Mesothelial cell of epicardium (in vitro differentiated cells): ENCODE results near the gene ASIC2. TPM values are rescaled to one million over a fixed set of nuclear protein-coding genes. Genes with fewer than 3 reads are reported as not detected.
A peak's percentile ranks its signal among the peaks of the same experiment; 100 is the strongest.

Source experiments
- DNase-seq, 2 experiments: peaks; one replicate each; pipeline ENCODE4 v3.0.0; 2021; ENCODE audit warnings: low spot score in 2 of 2; ENCODE audit not compliant: unreplicated experiment in 2 of 2
- H3K27ac Mint-ChIP-seq: 2 replicates; pipeline ENCODE4 v1.8.0; 2021; ENCODE audit warnings: mixed read lengths
- H3K27me3 Mint-ChIP-seq: 2 replicates; pipeline ENCODE4 v1.8.0; 2021; ENCODE audit warnings: low read depth, mixed read lengths
- H3K36me3 Mint-ChIP-seq: 2 replicates; pipeline ENCODE4 v1.8.0; 2021; ENCODE audit warnings: mixed read lengths
- H3K4me1 Mint-ChIP-seq: 2 replicates; pipeline ENCODE4 v1.8.0; 2021; ENCODE audit warnings: mixed read lengths
- H3K4me3 Mint-ChIP-seq: 2 replicates; pipeline ENCODE4 v1.8.0; 2021; ENCODE audit warnings: mild to moderate bottlenecking, moderate library complexity, mixed read lengths
- H3K9me3 Mint-ChIP-seq: 2 replicates; pipeline ENCODE4 v1.8.0; 2021; ENCODE audit warnings: mixed read lengths
- total RNA-seq: library from RNA; stranded (reverse); gene quantifications from 3 replicates; pipeline ENCODE4 v1.2.1, GENCODE V29; 2021
- TF ChIP-seq, protein P1 (sequence below): fragments of 200-600 bp; sonication (generic); IDR thresholded peaks from one replicate; pipeline ENCODE4 v1.5.0; 2021; ENCODE audit warnings: antibody characterized with exemption; ENCODE audit not compliant: unreplicated experiment

The ASIC2 gene
- total RNA-seq, 1 donor from 2014 or later = 3.4 TPM

DNA sequence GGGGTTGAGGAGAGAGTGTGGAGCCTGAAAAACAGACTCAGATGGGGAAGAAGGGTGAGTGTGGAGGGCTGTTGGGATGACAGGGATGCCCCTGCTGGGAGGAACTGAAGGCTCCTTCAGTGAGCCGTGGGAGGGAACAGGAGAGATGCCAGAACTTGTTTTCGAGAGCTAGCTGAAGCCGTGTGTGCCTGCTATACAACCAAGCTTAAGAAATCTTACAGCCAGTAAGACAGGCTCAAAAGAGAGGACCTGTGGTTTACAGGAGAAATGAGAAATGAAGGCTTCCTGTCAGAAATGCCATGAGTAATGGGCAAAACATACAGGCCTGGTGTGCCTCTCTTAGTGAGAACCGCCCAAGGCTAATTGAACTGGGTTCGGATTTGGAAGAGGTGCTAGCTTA, 201.8 kb downstream of the ASIC2 start:
- peaks cover 7% of the 10 kb centered on the region for H3K4me1 Mint-ChIP-seq
- peak overlapping the region; percentile 23 for H3K27ac Mint-ChIP-seq
- no peaks in the 10 kb centered on the region for H3K9me3 Mint-ChIP-seq
- no peak for DNase-seq
- no peak overlapping the region for H3K4me3 Mint-ChIP-seq
- no peaks in the 10 kb centered on the region for H3K36me3 Mint-ChIP-seq
- peaks cover 28% of the 10 kb centered on the region for H3K27me3 Mint-ChIP-seq
- TF ChIP-seq, protein P1, sequence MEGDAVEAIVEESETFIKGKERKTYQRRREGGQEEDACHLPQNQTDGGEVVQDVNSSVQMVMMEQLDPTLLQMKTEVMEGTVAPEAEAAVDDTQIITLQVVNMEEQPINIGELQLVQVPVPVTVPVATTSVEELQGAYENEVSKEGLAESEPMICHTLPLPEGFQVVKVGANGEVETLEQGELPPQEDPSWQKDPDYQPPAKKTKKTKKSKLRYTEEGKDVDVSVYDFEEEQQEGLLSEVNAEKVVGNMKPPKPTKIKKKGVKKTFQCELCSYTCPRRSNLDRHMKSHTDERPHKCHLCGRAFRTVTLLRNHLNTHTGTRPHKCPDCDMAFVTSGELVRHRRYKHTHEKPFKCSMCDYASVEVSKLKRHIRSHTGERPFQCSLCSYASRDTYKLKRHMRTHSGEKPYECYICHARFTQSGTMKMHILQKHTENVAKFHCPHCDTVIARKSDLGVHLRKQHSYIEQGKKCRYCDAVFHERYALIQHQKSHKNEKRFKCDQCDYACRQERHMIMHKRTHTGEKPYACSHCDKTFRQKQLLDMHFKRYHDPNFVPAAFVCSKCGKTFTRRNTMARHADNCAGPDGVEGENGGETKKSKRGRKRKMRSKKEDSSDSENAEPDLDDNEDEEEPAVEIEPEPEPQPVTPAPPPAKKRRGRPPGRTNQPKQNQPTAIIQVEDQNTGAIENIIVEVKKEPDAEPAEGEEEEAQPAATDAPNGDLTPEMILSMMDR = no peak

DNA sequence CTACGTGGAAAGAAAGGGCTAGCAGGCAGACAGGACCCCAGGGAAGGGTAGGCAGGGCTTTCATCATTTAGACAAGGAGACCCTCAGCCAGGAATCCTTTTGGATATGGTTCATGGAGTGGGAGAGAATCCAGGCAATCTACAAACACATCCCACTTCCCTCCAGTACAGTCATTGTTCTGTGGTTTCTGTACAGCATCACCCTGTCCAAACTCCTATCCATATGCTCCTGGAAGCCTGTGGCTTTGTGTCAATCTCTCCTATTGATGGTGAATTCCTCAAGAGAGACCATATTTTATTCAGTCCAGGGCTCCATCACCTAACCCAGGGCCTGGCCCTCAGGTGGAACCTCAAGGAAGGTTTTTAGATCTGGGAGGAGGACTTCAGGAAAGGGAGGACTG, 202.3 kb downstream of the ASIC2 start:
- Mint-ChIP-seq H3K9me3 (no peaks in the 10 kb centered on the region), H3K4me1 (peaks cover 7% of the 10 kb centered on the region), H3K27me3 (peaks cover 26% of the 10 kb centered on the region), H3K4me3 (no peak overlapping the region), H3K36me3 (no peaks in the 10 kb centered on the region), H3K27ac (peak overlapping the region; percentile 23)
- no peak for DNase-seq
- TF ChIP-seq, protein P1 = no peak

- H3K27me3 Mint-ChIP-seq = peaks cover 10% of the 10 kb centered on the region
- no peak overlapping the region for H3K4me3 Mint-ChIP-seq
- TF ChIP-seq, protein P1 = no peak
- H3K9me3 Mint-ChIP-seq = no peaks in the 10 kb centered on the region
- H3K27ac Mint-ChIP-seq = no peak overlapping the region
- H3K4me1 Mint-ChIP-seq = peaks cover 7% of the 10 kb centered on the region
- H3K36me3 Mint-ChIP-seq = no peaks in the 10 kb centered on the region
- no peak for DNase-seq
Observed at GRCh38 chr17:33086878-33087277, 206.2 kb downstream of the ASIC2 start.

GRCh38 chr17:33086041-33086440, 207.1 kb downstream of the ASIC2 start:
- Mint-ChIP-seq H3K27me3 (peaks cover 7% of the 10 kb centered on the region), H3K9me3 (no peaks in the 10 kb centered on the region), H3K27ac (no peak overlapping the region), H3K4me1 (peaks cover 2% of the 10 kb centered on the region), H3K36me3 (no peaks in the 10 kb centered on the region), H3K4me3 (no peak overlapping the region)
- no peak for DNase-seq
- TF ChIP-seq, protein P1 = no peak

- no peaks in the 10 kb centered on the region for H3K36me3 Mint-ChIP-seq
- TF ChIP-seq, protein P1 = no peak
- DNase-seq = no peak
- no peak overlapping the region for H3K4me3 Mint-ChIP-seq
- no peak overlapping the region for H3K27ac Mint-ChIP-seq
- H3K27me3 Mint-ChIP-seq = peaks cover 4% of the 10 kb centered on the region
- no peaks in the 10 kb centered on the region for H3K9me3 Mint-ChIP-seq
- no peaks in the 10 kb centered on the region for H3K4me1 Mint-ChIP-seq
Observed at GRCh38 chr17:33085256-33085655, 207.8 kb downstream of the ASIC2 start.

- no peak overlapping the region for H3K27ac Mint-ChIP-seq
- no peak overlapping the region for H3K4me3 Mint-ChIP-seq
- H3K4me1 Mint-ChIP-seq = no peaks in the 10 kb centered on the region
- TF ChIP-seq, protein P1 = no peak
- H3K36me3 Mint-ChIP-seq = no peaks in the 10 kb centered on the region
- H3K9me3 Mint-ChIP-seq = no peaks in the 10 kb centered on the region
- DNase-seq = no peak
- H3K27me3 Mint-ChIP-seq = no peaks in the 10 kb centered on the region
Observed at GRCh38 chr17:33084755-33085154, 208.3 kb downstream of the ASIC2 start.
